HFFc6 (cell line): Measurements from ENCODE around the gene UCHL3. TPM values are rescaled to one million over a fixed set of nuclear protein-coding genes. Genes with fewer than 3 reads are reported as not detected.
A peak's percentile ranks its signal among the peaks of the same experiment; 100 is the strongest.

ENCODE experiments used
- DNase-seq: peaks from one replicate; pipeline ENCODE4 v3.0.0-alpha.2; 2018
- H3K27ac Mint-ChIP-seq: 2 replicates; pipeline ENCODE4 v1.8.0; 2020; ENCODE audit warnings: mild to moderate bottlenecking, mixed read lengths
- H3K27me3 Mint-ChIP-seq: 2 replicates; pipeline ENCODE4 v1.8.0; 2021; ENCODE audit warnings: mild to moderate bottlenecking, moderate library complexity, mixed read lengths; ENCODE audit not compliant: insufficient read depth
- H3K36me3 Mint-ChIP-seq: 2 replicates; pipeline ENCODE4 v1.8.0; 2021; ENCODE audit warnings: low read depth, mixed read lengths
- H3K4me1 Mint-ChIP-seq: 2 replicates; pipeline ENCODE4 v1.8.0; 2020; ENCODE audit warnings: low read depth, mixed read lengths
- H3K4me3 Mint-ChIP-seq: 2 replicates; pipeline ENCODE4 v1.8.0; 2020; ENCODE audit warnings: mild to moderate bottlenecking, moderate library complexity, mixed read lengths
- H3K9me3 Mint-ChIP-seq: 2 replicates; pipeline ENCODE4 v1.8.0; 2020; ENCODE audit warnings: mild to moderate bottlenecking, mixed read lengths
- CTCF ChIP-seq: fragments of 200-600 bp; sonication (generic); IDR thresholded peaks from 2 replicates; pipeline ENCODE4 v1.5.0; 2021; ENCODE audit warnings: antibody characterized with exemption, mild to moderate bottlenecking
- total RNA-seq, 6 experiments: library from RNA; stranded (reverse); fragmentation: NEBNext Ultra II Directional; extraction: Animal tissue kit (Norgen Biotek cat#: 25700); gene quantifications; 2 replicates in 1 of 6; 3 replicates in 5 of 6; pipeline ENCODE4 v1.2.3, GENCODE V29; 2021

UCHL3 gene
- total RNA-seq, 6 experiments from 2014 or later = 51.4 to 67.4 (median 54.4) TPM

GRCh38 chr13:75585153-75585552 lies 35.6 kb downstream of the UCHL3 start:
- peaks cover 12% of the 10 kb centered on the region for H3K4me1 Mint-ChIP-seq
- H3K36me3 Mint-ChIP-seq = peaks cover 41% of the 10 kb centered on the region
- H3K27me3 Mint-ChIP-seq = peaks cover 2% of the 10 kb centered on the region; the same call in 1 of the 2 replicates
- no peak for DNase-seq
- no peak overlapping the region for H3K4me3 Mint-ChIP-seq
- no peak for TF ChIP-seq CTCF
- H3K27ac Mint-ChIP-seq = no peak overlapping the region
- H3K9me3 Mint-ChIP-seq = peaks cover 19% of the 10 kb centered on the region

- peaks cover 19% of the 10 kb centered on the region for H3K9me3 Mint-ChIP-seq
- peaks cover 4% of the 10 kb centered on the region for H3K4me1 Mint-ChIP-seq
- H3K27ac Mint-ChIP-seq = no peak overlapping the region
- peaks cover 2% of the 10 kb centered on the region; the same call in 1 of the 2 replicates for H3K27me3 Mint-ChIP-seq
- TF ChIP-seq CTCF = no peak
- no peak for DNase-seq
- peaks cover 51% of the 10 kb centered on the region for H3K36me3 Mint-ChIP-seq
- no peak overlapping the region for H3K4me3 Mint-ChIP-seq
Observed at GRCh38 chr13:75587679-75588078, 38.1 kb downstream of the UCHL3 start.

GRCh38 chr13:75596657-75597182 lies 47.1 kb downstream of the UCHL3 start:
- no peak for TF ChIP-seq CTCF
- no peaks in the 10 kb centered on the region for H3K9me3 Mint-ChIP-seq

GRCh38 chr13:75600371-75600770 lies 50.8 kb downstream of the UCHL3 start:
- no peak for DNase-seq
- no peak overlapping the region for H3K4me3 Mint-ChIP-seq
- H3K36me3 Mint-ChIP-seq = peaks cover 45% of the 10 kb centered on the region
- no peaks in the 10 kb centered on the region for H3K27me3 Mint-ChIP-seq
- peaks cover 38% of the 10 kb centered on the region for H3K4me1 Mint-ChIP-seq
- no peak overlapping the region for H3K27ac Mint-ChIP-seq
- no peak for TF ChIP-seq CTCF
- H3K9me3 Mint-ChIP-seq = no peaks in the 10 kb centered on the region

More at GRCh38 chr13:75596657-75597182, 47.1 kb downstream of the UCHL3 start:
- peaks cover 31% of the 10 kb centered on the region for H3K4me1 Mint-ChIP-seq
- peaks cover 48% of the 10 kb centered on the region for H3K36me3 Mint-ChIP-seq
- H3K4me3 Mint-ChIP-seq = no peak overlapping the region
- no peak for DNase-seq
- H3K27me3 Mint-ChIP-seq = no peaks in the 10 kb centered on the region
- peak overlapping the region; percentile 9; the same call in 1 of the 2 replicates for H3K27ac Mint-ChIP-seq

GRCh38 chr13:75603038-75603437 lies 53.4 kb downstream of the UCHL3 start:
- DNase-seq = no peak
- Mint-ChIP-seq H3K36me3 (peaks cover 39% of the 10 kb centered on the region), H3K4me1 (peaks cover 24% of the 10 kb centered on the region), H3K9me3 (no peaks in the 10 kb centered on the region), H3K4me3 (no peak overlapping the region), H3K27ac (no peak overlapping the region), H3K27me3 (no peaks in the 10 kb centered on the region)
- no peak for TF ChIP-seq CTCF

GRCh38 chr13:75607447-75607846 lies 57.9 kb downstream of the UCHL3 start:
- Mint-ChIP-seq H3K27ac (no peak overlapping the region), H3K4me1 (peaks cover 11% of the 10 kb centered on the region), H3K9me3 (no peaks in the 10 kb centered on the region), H3K27me3 (no peaks in the 10 kb centered on the region), H3K4me3 (no peak overlapping the region), H3K36me3 (peaks cover 33% of the 10 kb centered on the region)
- DNase-seq = no peak
- no peak for TF ChIP-seq CTCF
